OCI-LY7 (cell line): ENCODE results near the gene SMAD5. TPM values are rescaled to one million over a fixed set of nuclear protein-coding genes. Genes with fewer than 3 reads are reported as not detected.

Experiments
- BruUV-seq: library from RNA; stranded (reverse); fragments of 400-500 nt; replicated peaks from 2 replicates; lab custom pipeline; 2021; lab: Mats Ljungman, UMichigan
- CTCF ChIA-PET: fragments of 300-600 bp; sonication (Branson Sonifier 250); formaldehyde crosslinking; loops from one replicate; lab custom pipeline; 2022; ENCODE audit warnings: antibody characterized with exemption; ENCODE audit not compliant: unreplicated experiment; lab: Charles Lee
- POLR2A ChIA-PET: fragments of 300-600 bp; sonication (Branson Sonifier 250); formaldehyde crosslinking; loops from one replicate; lab custom pipeline; 2022; ENCODE audit warnings: antibody characterized with exemption; lab: Charles Lee
- DNase-seq: peaks from one replicate; pipeline ENCODE4 v3.0.0-alpha.2; 2015; ENCODE audit warnings: low spot score
- H2AFZ ChIP-seq: fragments of 200-600 bp; sonication (generic), shearing (Covaris generic); 2 replicates; pipeline ENCODE4 v1.6.1; 2014; ENCODE audit warnings: mild to moderate bottlenecking, antibody characterized with exemption, low read length, moderate library complexity
- H3K27ac ChIP-seq: fragments of 200-600 bp; sonication (generic); 2 replicates; pipeline ENCODE4 v1.5.1; 2014; ENCODE audit warnings: mixed run types, low read depth, mild to moderate bottlenecking, moderate library complexity, low read length, inconsistent platforms; ENCODE audit not compliant: poor library complexity, severe bottlenecking
- H3K36me3 ChIP-seq: fragments of 200-600 bp; sonication (generic); 2 replicates; pipeline ENCODE4 v1.6.1; 2014; ENCODE audit warnings: mild to moderate bottlenecking, antibody characterized with exemption, low read length, moderate library complexity, mixed read lengths; ENCODE audit not compliant: insufficient read depth
- H3K4me1 ChIP-seq: fragments of 200-600 bp; sonication (generic); 2 replicates; pipeline ENCODE4 v1.5.1; 2014; ENCODE audit warnings: mild to moderate bottlenecking, low read length; ENCODE audit not compliant: insufficient read depth, poor library complexity, severe bottlenecking
- H3K4me2 ChIP-seq: fragments of 200-600 bp; sonication (generic); 2 replicates; pipeline ENCODE4 v1.6.1; 2014; ENCODE audit warnings: mild to moderate bottlenecking, low read length
- H3K4me3 ChIP-seq: fragments of 200-600 bp; sonication (generic); 2 replicates; pipeline ENCODE4 v1.5.1; 2014; ENCODE audit warnings: mild to moderate bottlenecking, low read depth, low read length; ENCODE audit not compliant: poor library complexity, severe bottlenecking
- H3K79me2 ChIP-seq: fragments of 200-600 bp; sonication (generic); 2 replicates; pipeline ENCODE4 v1.6.1; 2016; ENCODE audit warnings: low read depth, mild to moderate bottlenecking, low read length, moderate library complexity, mixed read lengths; ENCODE audit not compliant: insufficient read depth
- H3K9me2 ChIP-seq: fragments of 200-600 bp; sonication (generic); 2 replicates; pipeline ENCODE4 v1.6.1; 2016; ENCODE audit warnings: mild to moderate bottlenecking, low read length, mixed read lengths; ENCODE audit not compliant: insufficient read depth
- H3K9me3 ChIP-seq: fragments of 200-600 bp; sonication (generic); 2 replicates; pipeline ENCODE4 v1.6.1; 2014; ENCODE audit warnings: mild to moderate bottlenecking, mixed run types, low read length, mixed read lengths
- H4K20me1 ChIP-seq: fragments of 200-600 bp; sonication (generic); 2 replicates; pipeline ENCODE4 v1.6.1; 2014; ENCODE audit warnings: mild to moderate bottlenecking, antibody characterized with exemption, low read length, moderate library complexity, mixed read lengths; ENCODE audit not compliant: insufficient read depth
- CTCF ChIP-seq: fragments of 200-600 bp; sonication (generic); conservative IDR thresholded peaks from 2 replicates; pipeline ENCODE4 v1.5.1; 2014; ENCODE audit warnings: mild to moderate bottlenecking, antibody characterized with exemption, low read length, moderate library complexity, mixed read lengths
- EZH2phosphoT487 ChIP-seq: fragments of 200-600 bp; sonication (generic); IDR thresholded peaks from 2 replicates; pipeline ENCODE4 v1.6.1; 2018; ENCODE audit warnings: low read depth, borderline replicate concordance, mild to moderate bottlenecking, mixed run types, antibody characterized with exemption, low read length, moderate library complexity, mixed read lengths
- intact Hi-C: fragments of 100-400 bp; cut with micrococcal nuclease; formaldehyde crosslinking; loops from one replicate; pipeline ENCODE4 v1.10.0; 2022; ENCODE audit not compliant: unreplicated experiment
- total RNA-seq, 2 experiments: library from RNA; depleted of rRNA in 1 of 2; stranded (reverse); fragments of >200 nt in 1 of 2; shearing (Covaris generic) in 1 of 2; gene quantifications; 2 replicates each; pipeline ENCODE4 v1.2.3, GENCODE V29; 2014 to 2022

SMAD5 gene
- total RNA-seq, 2 experiments from 2014 or later, result 32.9 to 94.5 TPM

GRCh38 chr5:136200761-136201160, 68.1 kb downstream of the SMAD5 start:
- Histone ChIP-seq H3K4me2 (no peak overlapping the region), H3K4me3 (no peak overlapping the region), H3K36me3 (no peaks in the 10 kb centered on the region), H3K9me2 (no peaks in the 10 kb centered on the region), H3K9me3 (no peaks in the 10 kb centered on the region), H3K4me1 (no peaks in the 10 kb centered on the region), H2AFZ (no peak overlapping the region), H3K79me2 (no peaks in the 10 kb centered on the region), H4K20me1 (no peaks in the 10 kb centered on the region), H3K27ac (no peak overlapping the region)
- CTCF ChIA-PET, result no interaction called here
- intact Hi-C loops, result no loop called here
- DNase-seq, result no peak
- TF ChIP-seq EZH2phosphoT487 (no peak), CTCF (no peak)
- POLR2A ChIA-PET, result no interaction called here
- BruUV-seq, result no TSS peak

GRCh38 chr5:136201870-136202269, 69.2 kb downstream of the SMAD5 start:
- intact Hi-C loops, result no loop called here
- no peak for TF ChIP-seq CTCF
- TF ChIP-seq EZH2phosphoT487, result no peak
- no TSS peak for BruUV-seq
- no peaks in the 10 kb centered on the region for H3K79me2 ChIP-seq
- H3K9me2 ChIP-seq, result no peaks in the 10 kb centered on the region
- ChIA-PET CTCF (no interaction called here), POLR2A (no interaction called here)
- DNase-seq, result no peak
- no peaks in the 10 kb centered on the region for H3K36me3 ChIP-seq
- no peak overlapping the region for H3K4me3 ChIP-seq
- H3K27ac ChIP-seq, result no peak overlapping the region
- no peak overlapping the region for H3K4me2 ChIP-seq
- H2AFZ ChIP-seq, result no peak overlapping the region
- H3K9me3 ChIP-seq, result no peaks in the 10 kb centered on the region
- H3K4me1 ChIP-seq, result no peaks in the 10 kb centered on the region
- no peaks in the 10 kb centered on the region for H4K20me1 ChIP-seq

- POLR2A ChIA-PET, result no interaction called here
- DNase-seq, result no peak
Observed at GRCh38 chr5:136202469-136203205, 70.0 kb downstream of the SMAD5 start.

More at GRCh38 chr5:136202469-136203205, 70.0 kb downstream of the SMAD5 start:
- Histone ChIP-seq H3K9me2 (no peaks in the 10 kb centered on the region), H2AFZ (no peak overlapping the region), H3K79me2 (no peaks in the 10 kb centered on the region), H3K36me3 (no peaks in the 10 kb centered on the region), H3K27ac (no peak overlapping the region), H3K9me3 (no peaks in the 10 kb centered on the region), H3K4me1 (no peaks in the 10 kb centered on the region), H3K4me3 (no peak overlapping the region), H4K20me1 (no peaks in the 10 kb centered on the region), H3K4me2 (no peak overlapping the region)
- BruUV-seq, result no TSS peak
- CTCF ChIA-PET, result no interaction called here
- intact Hi-C loops, result no loop called here
- TF ChIP-seq EZH2phosphoT487 (no peak), CTCF (no peak)
